Hepatocyte (in vitro differentiated cells): ENCODE data around the gene B3GNT4.

Source experiments
- CTCF ChIP-seq: fragments of 200-600 bp; sonication (generic); IDR thresholded peaks from 2 replicates; pipeline ENCODE4 v1.5.1; 2016; ENCODE audit warnings: antibody characterized with exemption, mild to moderate bottlenecking; ENCODE audit not compliant: poor library complexity
- EZH2 ChIP-seq: fragments of 200-600 bp; sonication (generic); IDR thresholded peaks from 2 replicates; pipeline ENCODE4 v1.6.1; 2016; ENCODE audit warnings: antibody characterized with exemption, mild to moderate bottlenecking, borderline replicate concordance
- EZH2phosphoT487 ChIP-seq: fragments of 200-600 bp; sonication (generic); IDR thresholded peaks from one replicate; pipeline ENCODE4 v1.6.1; 2018; ENCODE audit warnings: antibody characterized with exemption, mild to moderate bottlenecking, low read depth, moderate library complexity; ENCODE audit not compliant: unreplicated experiment, severe bottlenecking

DNA sequence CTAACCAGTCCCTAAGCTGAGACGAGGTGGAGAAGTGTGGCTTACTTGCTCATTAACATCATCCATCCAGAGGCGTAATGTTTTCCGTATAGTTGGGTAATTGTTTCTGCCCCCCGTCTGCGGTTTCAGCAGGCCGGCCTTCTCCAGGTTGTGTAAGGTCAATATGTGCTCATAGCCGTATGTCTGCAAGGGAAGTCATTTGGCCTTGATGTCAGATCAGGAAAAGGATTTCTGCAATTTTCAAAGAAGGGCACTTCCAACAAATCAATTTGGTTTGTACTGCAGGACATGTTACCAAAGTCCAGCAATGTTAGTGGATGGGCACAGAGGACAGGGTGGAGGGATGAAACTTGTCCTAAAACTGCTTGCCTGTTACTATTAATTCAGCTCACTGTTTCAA, 32.2 kb downstream of the B3GNT4 start:
- TF ChIP-seq CTCF, result no peak
- TF ChIP-seq EZH2, result no peak
- TF ChIP-seq EZH2phosphoT487, result no peak
